ENCODE results near the gene GRIK3. TPM values are rescaled to one million over a fixed set of nuclear protein-coding genes. Genes with fewer than 3 reads are reported as not detected.

GRIK3 gene
- total and polyA plus RNA-seq, 2 experiments from 2014 or later, result 0.31 to 2.9 TPM

GRCh38 chr1:37068260-37068659, 33.9 kb upstream of the GRIK3 start:
- Histone ChIP-seq H3K27ac (ENCODE audit: low read depth) (no peak overlapping the region), H2AFZ (no peak overlapping the region), H3K36me3 (ENCODE audit: insufficient read depth) (no peaks in the 10 kb centered on the region), H3F3A (replicated peaks; ENCODE audit: low read depth) (no peaks in the 10 kb centered on the region), H3K9me2 (ENCODE audit: insufficient read depth) (no peaks in the 10 kb centered on the region), H3K79me2 (replicated peaks; ENCODE audit: insufficient read depth) (no peaks in the 10 kb centered on the region), H3K4me3 (no peak overlapping the region), H4K20me1 (replicated peaks; ENCODE audit: insufficient read depth) (no peaks in the 10 kb centered on the region), H3K4me2 (no peak overlapping the region), H3K27me3 (ENCODE audit: insufficient read depth) (no peaks in the 10 kb centered on the region), H3K4me1 (ENCODE audit: insufficient read depth) (no peaks in the 10 kb centered on the region)
- ATAC-seq, result no peak
- Mint-ChIP-seq H3K27me3 (ENCODE audit: insufficient read depth, low read depth, poor library complexity) (peaks cover 17% of the 10 kb centered on the region), H3K4me1 (peaks cover 4% of the 10 kb centered on the region; the same call in 2 of the 3 replicates), H3K27ac (no peak overlapping the region), H3K36me3 (ENCODE audit: low read depth) (no peaks in the 10 kb centered on the region), H3K9me3 (no peaks in the 10 kb centered on the region), H3K4me3 (no peak overlapping the region)
- DNase-seq (ENCODE audit: low spot score), result no peak
- TF ChIP-seq POLR2AphosphoS5 (IDR thresholded peaks at IDR 0.05; ENCODE audit: low read depth), result no peak
- no peak for TF ChIP-seq EZH2phosphoT487 (IDR thresholded peaks at IDR 0.05; ENCODE audit: unreplicated experiment)
- TF ChIP-seq JUNB (IDR thresholded peaks at IDR 0.05; ENCODE audit: unreplicated experiment), result no peak
- TF ChIP-seq, protein P1, sequence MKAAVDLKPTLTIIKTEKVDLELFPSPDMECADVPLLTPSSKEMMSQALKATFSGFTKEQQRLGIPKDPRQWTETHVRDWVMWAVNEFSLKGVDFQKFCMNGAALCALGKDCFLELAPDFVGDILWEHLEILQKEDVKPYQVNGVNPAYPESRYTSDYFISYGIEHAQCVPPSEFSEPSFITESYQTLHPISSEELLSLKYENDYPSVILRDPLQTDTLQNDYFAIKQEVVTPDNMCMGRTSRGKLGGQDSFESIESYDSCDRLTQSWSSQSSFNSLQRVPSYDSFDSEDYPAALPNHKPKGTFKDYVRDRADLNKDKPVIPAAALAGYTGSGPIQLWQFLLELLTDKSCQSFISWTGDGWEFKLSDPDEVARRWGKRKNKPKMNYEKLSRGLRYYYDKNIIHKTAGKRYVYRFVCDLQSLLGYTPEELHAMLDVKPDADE (IDR thresholded peaks at IDR 0.05), result no peak
- TF ChIP-seq CREB1 (CRISPR knock-in tag; IDR thresholded peaks at IDR 0.05; ENCODE audit: low read depth), result no peak
- TF ChIP-seq, protein P2, sequence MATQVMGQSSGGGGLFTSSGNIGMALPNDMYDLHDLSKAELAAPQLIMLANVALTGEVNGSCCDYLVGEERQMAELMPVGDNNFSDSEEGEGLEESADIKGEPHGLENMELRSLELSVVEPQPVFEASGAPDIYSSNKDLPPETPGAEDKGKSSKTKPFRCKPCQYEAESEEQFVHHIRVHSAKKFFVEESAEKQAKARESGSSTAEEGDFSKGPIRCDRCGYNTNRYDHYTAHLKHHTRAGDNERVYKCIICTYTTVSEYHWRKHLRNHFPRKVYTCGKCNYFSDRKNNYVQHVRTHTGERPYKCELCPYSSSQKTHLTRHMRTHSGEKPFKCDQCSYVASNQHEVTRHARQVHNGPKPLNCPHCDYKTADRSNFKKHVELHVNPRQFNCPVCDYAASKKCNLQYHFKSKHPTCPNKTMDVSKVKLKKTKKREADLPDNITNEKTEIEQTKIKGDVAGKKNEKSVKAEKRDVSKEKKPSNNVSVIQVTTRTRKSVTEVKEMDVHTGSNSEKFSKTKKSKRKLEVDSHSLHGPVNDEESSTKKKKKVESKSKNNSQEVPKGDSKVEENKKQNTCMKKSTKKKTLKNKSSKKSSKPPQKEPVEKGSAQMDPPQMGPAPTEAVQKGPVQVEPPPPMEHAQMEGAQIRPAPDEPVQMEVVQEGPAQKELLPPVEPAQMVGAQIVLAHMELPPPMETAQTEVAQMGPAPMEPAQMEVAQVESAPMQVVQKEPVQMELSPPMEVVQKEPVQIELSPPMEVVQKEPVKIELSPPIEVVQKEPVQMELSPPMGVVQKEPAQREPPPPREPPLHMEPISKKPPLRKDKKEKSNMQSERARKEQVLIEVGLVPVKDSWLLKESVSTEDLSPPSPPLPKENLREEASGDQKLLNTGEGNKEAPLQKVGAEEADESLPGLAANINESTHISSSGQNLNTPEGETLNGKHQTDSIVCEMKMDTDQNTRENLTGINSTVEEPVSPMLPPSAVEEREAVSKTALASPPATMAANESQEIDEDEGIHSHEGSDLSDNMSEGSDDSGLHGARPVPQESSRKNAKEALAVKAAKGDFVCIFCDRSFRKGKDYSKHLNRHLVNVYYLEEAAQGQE (IDR thresholded peaks at IDR 0.05; ENCODE audit: unreplicated experiment), result no peak
- TF ChIP-seq STAT1 (IDR thresholded peaks at IDR 0.05; ENCODE audit: unreplicated experiment), result no peak
- no peak for TF ChIP-seq EZH2 (IDR thresholded peaks at IDR 0.05; ENCODE audit: low read depth, unreplicated experiment)
- TF ChIP-seq NANOG (IDR thresholded peaks at IDR 0.05; ENCODE audit: borderline replicate concordance), result no peak
- TF ChIP-seq, protein P3, sequence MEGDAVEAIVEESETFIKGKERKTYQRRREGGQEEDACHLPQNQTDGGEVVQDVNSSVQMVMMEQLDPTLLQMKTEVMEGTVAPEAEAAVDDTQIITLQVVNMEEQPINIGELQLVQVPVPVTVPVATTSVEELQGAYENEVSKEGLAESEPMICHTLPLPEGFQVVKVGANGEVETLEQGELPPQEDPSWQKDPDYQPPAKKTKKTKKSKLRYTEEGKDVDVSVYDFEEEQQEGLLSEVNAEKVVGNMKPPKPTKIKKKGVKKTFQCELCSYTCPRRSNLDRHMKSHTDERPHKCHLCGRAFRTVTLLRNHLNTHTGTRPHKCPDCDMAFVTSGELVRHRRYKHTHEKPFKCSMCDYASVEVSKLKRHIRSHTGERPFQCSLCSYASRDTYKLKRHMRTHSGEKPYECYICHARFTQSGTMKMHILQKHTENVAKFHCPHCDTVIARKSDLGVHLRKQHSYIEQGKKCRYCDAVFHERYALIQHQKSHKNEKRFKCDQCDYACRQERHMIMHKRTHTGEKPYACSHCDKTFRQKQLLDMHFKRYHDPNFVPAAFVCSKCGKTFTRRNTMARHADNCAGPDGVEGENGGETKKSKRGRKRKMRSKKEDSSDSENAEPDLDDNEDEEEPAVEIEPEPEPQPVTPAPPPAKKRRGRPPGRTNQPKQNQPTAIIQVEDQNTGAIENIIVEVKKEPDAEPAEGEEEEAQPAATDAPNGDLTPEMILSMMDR (conservative IDR thresholded peaks at IDR 0.05; ENCODE audit: low read depth in 2 of 2), result no peak
- no peak for TF ChIP-seq ZNF462 (CRISPR knock-in tag; IDR thresholded peaks at IDR 0.05)
- no peak for TF ChIP-seq ZNF114 (CRISPR knock-in tag; IDR thresholded peaks at IDR 0.05)
- no peak for TF ChIP-seq ZNF331 (CRISPR knock-in tag; IDR thresholded peaks at IDR 0.05; ENCODE audit: low read depth)
